ENCODE results near the gene HSD11B2.

Gene HSD11B2

DNA sequence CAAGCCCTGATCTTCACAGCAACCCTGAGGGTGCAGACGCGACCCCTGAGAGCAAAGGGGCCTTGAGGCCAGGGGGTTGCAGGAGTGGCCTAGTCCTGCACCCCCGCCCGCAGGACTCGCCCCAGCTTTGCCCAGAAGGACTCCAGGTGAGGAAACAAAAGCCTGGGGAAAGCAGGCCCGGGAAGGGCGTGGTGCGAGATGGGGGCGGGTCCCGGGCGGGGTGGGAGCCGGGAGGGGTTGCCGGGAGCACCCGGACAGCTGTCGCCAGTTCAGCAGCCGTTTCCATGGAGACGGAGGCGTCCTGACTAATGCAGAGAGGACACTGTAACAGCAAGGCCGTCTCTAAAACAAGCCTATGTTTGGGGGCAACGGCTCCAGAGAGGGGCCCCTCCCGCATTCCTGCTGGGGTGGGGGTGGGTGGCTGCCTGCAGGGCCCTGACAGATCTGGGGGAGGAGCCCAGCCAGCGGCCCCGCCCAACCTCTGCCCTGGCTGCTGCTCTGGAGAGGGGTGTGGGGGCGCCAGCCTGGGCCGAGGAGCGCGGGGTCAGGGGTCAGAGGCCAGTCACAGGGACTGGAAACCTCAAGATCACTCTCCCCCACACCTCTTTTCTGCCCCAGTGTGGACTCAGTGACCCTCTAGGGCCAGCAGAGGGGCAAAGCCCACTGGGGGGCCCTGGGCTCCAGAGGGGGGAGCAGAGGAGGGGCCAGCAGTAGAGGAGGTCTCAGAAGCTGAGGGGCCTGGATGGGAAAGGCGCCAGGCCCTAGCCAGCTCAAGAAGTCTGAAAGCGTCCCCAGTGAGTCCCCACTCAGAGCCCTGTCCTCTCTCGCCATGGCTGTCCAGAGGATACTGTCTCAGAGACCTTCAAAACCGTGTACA, 34.5 kb upstream of the HSD11B2 start:
- DNase-seq (ENCODE audit: low read depth) = no peak

DNA sequence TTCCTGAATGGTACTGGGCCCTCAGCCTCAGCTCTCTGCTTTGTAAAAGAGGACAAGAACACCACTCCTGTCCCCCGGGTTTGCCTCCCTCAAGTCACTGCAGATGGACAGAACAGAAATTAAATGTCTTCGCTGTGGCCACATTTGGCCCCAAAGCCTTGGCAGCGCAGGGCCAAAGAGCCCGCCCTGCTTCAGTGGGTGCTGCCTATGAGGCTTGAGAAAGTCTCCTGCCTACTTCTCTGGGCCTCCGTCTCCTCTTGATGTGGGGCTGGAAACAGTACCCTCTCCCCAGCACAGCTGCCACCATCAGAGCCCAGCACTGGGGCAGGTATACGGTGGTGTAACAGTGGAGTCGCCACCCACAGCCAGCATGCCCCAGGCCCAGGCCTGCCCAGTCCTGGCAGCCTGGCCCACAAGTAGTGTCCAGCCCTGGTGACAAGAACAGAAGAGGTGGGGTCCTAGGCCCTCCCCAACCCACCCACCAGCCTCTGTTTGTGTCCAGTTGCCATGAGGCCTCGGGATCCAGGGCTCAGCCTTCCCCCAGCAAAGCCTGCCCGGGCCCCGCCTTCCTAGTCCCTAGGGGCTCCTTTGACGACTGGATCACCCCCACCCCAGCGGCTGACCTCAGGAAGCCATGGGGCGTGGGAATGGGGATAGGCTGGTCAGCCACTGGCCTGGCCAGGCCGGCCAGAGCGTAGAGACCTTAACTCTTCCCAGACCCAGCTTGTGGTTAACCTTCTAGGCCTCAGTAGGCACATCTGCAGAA, 33.7 kb upstream of the HSD11B2 start:
- no peak for DNase-seq (ENCODE audit: low read depth)

DNA sequence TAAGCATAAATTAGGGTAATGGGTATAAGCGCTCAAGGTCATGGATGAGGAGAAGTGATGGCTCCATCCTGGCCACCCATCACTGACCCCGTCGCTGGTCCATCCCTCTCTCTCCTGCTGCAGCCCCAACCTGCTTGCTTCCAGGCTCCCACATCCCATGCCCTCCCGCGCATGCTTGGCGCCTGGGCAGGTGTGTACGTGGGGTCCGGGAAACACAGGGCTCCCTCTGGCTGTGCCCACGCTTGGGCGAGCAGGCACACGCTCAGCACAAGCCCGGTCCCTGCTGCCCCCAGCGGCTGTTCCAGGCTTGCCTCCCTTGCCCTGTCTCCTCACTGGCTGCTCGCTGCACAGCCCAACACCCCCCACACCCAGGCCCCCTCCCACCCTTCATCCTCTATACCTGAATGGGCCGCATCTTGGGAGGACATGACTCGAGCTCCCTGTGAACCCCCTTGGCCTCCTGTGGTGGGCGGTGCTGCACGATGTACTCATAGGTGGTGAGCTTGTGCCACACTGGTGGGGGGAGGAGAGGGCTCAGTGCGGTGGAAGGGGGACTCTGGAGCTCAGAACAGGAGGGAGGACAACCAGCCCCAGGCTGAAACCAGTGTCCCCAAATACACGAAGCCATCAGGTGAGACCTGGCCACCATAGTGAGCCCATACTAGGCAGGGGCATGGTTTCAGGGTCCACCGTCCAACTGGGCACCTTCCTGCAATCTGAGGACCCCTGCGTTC, 32.9 kb upstream of the HSD11B2 start:
- DNase-seq (ENCODE audit: low read depth) = no peak

DNA sequence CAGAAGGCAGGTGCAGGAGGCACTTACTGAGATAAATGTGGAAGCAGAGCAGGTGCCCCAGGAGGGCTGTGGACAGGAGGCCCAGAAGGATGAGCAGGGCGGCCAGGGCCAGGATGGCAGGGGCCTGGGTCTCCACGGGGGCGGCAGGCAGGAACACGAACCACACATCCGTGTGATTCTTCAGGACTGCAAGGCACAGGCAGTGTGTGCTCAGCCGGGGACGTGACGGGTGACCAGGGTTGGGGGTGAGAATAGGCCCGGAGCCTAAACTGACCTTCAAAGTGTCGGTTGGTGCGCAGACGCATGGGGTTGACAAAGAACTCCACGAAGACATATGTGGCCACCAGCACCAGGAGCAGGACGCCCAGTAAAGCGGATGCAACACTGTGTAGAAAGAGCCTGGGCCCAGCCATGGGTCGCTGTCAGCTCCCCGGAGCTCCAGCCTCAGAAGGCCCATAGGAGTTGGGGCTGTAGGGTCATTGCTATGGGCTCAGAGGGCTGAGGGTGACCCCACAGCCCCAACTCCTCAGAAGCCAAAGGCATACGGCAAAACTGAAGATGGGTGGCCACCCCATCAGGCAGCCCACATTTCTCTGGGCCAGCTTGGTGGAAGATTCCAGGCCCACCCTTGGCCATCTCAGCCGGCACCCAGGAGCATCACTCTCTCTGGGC, 32.2 kb upstream of the HSD11B2 start:
- DNase-seq (ENCODE audit: low read depth) = no peak

DNA sequence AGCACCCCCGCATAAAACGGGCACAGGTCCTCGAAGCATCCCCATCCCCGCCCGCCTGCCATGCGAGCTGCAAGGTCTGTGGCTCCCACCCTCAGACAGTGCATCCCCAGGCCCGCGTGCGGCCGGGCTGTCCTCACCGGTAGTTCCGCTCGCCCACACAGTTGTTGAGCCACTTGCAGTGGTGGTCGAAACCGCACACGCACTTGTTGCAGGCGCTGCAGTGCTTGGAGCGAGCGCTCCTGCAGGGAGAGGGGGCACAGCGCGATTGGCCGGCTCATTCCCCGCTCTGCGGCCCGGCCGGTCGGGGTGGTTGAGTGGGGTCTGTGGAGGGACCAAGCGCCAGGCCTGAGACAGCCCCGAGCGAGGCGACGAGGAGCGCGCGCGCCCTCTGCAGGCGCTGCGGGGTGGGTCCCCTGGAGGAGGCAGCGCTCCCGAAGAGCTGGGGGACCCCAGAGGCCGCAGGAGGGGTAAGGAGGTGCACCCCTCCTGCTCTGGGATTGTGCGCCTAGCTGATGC, 31.6 kb upstream of the HSD11B2 start:
- DNase-seq (ENCODE audit: low read depth) = no peak

DNA sequence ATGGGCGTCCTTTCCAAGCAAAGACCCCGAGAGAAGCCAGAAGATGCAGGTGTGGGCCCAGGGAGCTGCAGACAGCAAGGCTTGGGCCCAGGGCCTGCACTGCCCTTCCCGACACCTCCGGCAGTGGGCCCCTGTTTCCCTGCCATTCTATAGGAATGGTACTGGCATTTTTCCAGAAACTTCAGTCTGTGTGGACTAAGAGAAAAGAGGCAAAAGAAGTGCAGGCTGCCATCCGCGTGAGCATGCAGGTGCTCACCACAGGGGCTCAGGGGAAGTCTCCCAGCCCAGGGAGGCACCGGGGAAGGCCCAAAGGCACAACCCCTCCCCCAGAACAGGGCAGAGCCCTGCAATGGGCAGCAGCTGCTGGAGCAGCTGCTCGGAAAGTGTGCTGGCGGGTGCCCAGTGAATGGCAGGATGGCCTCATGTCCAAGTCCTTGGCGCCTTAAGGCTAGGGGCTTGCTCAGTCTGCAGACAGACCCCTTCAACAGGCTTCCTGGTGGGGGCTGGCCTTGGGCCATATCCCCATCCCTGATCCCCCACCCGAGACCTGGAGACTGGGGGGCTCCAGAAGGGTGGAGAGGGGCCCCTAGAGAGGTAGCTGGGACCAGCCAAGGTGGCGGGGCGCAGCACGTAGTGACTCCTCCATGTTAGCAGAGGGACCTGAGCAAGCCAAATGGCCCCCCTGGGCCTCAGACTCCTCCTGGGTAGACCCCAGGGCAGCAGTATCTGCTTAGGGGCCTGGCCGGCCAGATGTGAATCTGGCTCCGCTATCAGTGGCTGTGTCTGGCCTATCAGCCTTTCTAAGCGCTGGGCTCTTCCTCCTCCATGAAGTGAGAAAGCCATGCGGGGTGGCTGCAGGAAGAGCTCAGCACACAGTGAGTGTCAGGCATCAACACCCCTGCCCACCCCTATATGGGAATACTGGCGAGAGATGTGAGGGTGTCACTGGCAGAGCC, 30.9 kb upstream of the HSD11B2 start:
- DNase-seq (ENCODE audit: low read depth) = no peak

DNA sequence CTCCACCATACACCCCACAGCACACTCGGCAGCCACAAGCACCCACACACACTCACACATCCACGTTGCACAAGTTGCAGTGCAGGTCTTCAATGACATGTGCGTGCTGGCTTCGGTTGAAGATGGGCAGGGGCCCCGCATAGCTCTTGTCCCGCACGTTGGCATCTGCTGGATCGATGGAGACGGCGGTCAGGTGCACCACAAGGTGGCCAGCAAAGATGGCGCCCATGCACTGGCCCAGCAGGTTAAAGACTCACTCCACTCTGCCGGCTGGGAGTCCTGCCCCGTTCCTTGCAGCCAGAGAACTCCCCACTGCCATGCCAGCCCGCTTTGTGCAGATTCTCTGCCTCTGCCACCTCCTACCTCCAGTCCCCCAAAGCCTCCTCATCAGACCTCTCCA, 30.0 kb upstream of the HSD11B2 start:
- DNase-seq (ENCODE audit: low read depth) = no peak

DNA sequence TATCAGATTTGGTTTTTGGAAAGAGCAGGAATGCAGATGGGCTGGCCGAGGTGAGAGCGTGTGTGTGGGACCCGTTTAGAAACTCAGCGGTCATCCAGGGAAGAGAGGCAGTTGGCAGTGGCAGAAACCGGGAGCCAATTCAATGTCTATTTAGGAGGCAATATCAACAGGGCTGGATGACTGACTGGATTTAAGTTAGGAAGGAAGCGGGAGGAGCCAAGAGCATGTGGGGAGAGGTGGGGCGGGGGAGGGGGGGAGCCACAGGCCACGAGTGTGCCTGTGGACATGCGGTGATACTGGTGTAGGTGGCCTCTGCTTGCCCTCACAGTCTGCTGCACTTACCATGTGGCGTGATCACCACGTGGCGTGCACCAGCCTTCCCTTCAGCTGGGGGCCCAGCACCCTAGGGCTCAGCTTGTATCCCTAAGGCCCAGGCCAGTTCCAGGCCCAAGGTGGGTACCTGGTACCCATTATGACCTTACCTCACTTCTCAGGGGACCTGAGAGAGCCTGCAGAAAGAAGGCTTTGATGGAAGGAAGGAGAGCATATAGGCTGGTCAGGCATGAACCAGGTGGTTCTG, 26.9 kb upstream of the HSD11B2 start:
- no peak for DNase-seq (ENCODE audit: low read depth)

DNA sequence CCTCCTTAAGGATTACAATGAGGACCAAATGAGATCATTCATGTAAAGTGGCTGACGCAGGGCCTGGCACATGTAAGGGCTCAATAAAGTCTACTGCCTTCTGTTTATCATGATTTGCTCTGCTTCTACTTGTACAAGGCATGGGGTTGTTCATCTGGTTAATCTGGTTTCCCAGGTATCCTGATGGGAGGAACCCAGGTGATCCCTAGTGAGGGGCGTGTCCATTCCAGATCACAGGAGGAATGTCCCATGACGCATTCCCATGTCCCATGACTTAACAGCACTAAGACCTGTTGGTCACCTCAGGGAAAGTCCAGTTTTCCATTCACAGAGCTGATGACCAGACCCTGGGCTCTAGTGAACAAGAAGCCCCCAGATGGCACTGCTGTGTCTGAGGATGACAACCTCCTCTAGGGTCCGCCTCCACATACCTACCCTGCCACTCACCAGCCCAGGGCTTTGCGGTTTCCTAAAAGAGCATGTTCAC, 26.1 kb upstream of the HSD11B2 start:
- no peak for DNase-seq (ENCODE audit: low read depth)

DNA sequence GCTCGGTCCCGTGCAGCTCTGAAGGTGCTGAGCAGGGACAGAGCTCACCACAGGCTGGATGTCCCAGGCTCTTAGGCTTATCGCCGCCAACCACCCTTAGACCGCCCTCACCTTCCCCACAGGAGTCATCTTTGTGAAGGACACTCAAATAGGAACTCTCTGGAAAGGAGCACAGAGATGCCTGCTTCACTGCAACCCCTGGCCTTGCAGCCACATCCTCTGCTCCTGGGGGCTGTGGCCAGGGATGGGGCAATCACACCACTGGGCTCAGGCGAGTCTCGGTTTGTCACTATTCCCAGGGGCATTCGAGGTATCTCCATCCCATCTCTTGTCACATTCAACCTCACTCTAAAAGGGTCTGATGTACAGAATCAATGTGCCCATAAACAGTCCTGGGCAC, 25.6 kb upstream of the HSD11B2 start:
- no peak for DNase-seq (ENCODE audit: low read depth)

DNA sequence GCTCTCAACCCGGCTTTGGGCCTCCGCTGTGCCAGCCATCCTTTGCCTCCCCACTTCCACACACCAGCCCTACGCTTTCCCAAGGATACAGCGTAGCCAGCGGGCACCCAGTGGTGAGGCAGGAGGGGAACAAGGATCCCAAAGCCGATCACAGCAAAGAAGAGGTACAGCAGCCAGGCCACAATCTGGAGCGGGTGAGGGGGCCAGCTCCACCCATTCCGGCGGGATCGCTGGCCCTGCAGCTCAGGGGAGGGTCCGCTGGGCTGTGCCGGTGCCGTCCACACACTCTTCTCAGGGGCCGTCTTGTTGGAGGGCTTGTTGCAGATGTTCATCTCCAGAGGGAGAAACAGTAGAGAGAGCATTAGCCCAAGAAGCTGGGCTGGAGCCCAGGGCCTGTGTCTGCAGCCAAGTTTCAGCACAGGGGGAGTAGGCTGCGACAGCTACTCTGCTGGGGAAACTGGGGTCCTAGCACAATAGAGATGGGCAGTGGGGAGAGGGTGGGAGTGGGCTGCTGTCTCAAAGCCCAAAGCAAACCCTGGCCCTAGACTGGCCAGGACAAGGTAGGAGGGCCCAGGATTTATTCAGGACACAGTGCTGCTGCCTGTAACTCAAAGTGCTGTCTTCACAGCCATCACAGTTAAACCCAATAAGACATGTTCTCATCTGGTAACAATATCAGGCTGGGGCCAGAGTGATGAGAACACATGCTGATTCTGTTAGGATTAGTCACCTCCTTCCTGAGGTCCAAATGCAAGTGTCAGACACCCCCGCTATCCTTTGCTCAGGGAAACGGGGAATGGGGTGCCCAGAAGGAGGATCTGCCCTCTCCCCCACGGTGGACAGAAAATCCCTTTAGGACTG, 24.6 kb upstream of the HSD11B2 start:
- peak; percentile 68 for DNase-seq (ENCODE audit: low read depth)

DNA sequence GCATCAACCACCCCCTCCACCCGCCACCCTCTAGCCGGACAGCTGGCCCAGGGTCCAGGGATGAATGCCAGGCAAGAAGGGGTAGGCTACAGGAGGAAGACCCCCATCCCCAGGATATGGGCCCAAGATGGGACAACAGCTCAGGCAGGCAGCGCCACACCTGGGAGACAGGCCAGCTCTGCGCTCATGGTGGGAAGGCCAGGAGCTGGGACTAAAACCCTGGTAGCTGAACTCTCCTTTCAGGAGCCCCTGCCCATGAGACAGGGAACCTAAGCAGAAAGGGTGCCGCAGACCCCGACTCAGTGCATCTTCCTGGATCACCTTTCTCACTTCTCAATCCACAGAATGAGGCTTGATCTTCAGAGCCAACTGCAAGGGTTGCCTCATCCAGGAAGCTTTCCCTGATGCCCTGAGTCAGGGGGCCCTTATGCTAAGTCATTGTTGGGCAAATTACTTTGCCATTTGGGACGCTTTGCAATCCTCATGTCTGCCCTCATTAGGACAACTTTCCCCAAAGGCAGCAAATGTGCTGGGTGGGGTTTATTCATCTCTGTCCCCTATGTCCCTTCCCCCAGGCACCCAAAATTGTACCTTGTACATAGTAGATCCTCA, 23.6 kb upstream of the HSD11B2 start:
- DNase-seq (ENCODE audit: low read depth) = no peak

DNA sequence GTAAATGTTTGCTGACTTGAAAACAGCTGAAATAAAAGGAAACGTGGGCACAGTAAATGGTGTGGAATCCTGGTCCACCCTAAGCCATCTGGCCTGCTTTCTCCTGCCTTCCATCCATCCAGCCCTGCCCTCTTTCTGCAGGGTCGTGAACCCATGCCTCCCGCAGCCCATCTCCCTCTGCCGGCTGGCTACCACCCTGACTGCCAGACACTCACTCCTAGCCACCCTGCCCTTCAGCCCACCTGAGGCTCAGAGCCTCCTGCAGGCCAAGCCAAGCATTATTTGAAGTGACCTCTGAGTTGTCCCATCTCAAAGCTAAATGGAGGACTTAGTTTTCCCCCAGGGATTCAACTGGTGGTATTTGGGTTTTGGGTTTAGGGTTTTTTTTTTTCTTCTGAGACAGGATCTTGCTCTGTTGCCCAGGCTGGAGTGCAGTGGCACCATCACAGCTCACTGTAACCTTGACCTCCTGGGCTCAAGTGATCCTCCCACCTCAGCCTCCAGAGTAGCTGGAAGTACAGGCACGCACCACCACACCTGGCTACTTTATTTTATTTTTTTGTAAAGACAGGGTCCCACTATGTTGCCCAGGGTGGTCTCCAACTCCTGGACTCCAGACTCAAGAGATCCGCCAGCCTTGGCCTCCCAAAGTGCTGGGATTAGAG, 23.0 kb upstream of the HSD11B2 start:
- DNase-seq (ENCODE audit: low read depth) = no peak

DNA sequence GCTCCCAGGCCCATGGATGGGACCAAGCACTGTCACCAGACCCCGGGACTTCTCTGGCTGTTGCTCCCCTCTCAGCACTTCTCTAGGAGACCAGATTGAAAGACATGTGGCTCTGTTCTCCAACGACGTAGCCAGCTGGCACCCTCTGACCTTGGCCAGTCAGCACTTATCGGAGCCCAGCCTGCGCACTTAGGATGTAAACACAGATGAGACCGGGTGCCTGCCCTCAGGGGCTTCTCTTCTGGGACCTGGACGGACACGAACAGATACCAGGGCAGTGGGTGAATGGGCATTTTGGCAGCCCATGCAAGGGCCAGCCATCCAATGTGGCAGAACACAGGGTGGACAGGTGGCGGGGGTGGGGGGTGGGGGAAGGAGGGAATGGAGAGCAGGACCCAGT, 21.3 kb upstream of the HSD11B2 start:
- no peak for DNase-seq (ENCODE audit: low read depth)

DNA sequence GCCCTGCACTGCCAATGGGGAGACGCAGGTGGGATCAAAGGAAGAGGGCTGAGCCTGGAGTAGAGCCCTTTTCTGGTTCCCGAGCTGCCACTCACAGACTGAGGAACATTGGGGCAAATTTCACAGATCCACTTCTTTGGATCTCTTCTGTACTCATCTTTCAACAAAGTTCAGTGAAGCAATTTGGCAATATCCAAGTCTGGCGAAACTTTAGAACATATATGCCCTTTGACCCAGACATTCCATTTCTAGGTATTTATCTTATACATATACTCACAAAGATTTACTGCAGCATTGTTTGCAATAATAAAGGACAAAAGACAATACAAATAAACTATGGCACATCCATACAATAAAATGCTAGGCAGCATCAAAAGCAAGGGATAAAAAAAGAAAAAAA, 19.6 kb upstream of the HSD11B2 start:
- no peak for DNase-seq (ENCODE audit: low read depth)

DNA sequence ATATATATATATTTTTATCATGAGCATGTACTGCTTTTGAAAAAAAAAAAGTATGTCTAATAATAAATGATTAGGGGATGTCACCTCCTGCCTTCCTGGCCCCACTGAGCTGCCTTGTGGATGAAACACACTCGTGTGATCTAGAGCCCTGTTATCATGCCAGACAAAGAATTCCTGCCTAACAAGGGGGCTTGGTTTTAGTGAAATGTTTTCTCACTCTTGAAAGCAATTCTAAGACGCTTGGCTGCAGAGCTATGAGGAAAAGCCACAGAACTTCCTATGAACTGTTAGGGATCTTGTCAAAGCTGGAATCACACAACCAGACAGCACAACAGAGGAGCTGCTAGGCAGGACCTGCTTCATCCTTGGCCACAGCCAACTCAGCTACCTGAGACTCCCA, 18.6 kb upstream of the HSD11B2 start:
- DNase-seq (ENCODE audit: low read depth) = no peak

DNA sequence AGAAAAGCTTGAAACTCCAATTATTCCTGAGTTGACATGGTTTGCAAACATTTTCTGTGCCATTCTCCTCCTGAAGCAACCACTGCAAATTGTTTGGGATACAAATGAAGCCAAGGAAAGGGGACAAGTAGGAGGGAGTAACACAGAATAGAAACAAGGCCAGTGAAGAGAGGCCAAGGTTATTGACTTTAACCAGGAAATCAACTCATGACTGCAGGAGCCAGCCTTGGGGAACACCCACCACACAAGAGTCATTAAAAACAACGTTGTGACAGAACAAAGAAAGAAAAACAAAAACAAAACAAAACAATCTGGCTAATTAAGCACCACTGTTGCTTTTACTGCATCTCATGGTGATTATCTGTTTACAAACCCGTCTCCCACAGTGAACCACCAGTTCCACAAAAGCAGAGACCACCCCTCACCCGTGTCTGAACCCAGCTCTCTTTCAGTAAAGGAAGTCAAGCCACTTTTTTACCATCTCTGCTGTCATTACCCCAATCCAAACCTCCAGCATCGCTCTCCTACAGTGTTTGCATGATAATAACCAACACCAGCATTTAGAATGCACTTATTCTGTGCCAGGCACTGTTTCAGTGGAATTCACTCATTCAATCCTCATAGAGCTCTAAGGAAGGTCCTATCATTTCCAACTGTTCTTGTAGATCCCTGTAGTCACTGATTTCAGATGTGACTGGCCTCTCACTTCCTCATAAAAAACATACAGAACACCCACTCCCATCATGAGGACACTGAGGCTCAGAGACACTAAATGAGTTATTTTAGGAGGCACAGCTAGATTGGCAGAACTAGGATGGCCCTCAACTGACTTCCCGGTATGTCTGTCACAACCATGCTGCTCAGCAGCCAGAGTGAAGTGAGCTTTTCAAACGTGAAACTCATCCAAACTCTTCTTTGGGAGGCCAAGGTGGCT, 16.7 kb upstream of the HSD11B2 start:
- DNase-seq (ENCODE audit: low read depth) = no peak

Measured in HS-5 (cell line).